COLO829 (cell line): Measurements from ENCODE around the gene PTPN5.
"Not testable (repeated sequence)": the region's sequence is repeated elsewhere in the genome, so short reads cannot be mapped to it uniquely, and the experiment has no call there.

ENCODE experiments used
- DNase-seq: peaks from one replicate; pipeline ENCODE4 v3.0.0; 2012; ENCODE audit warnings: low spot score

PTPN5 gene

GRCh38 chr11:18791207-18791968, at the start of gene PTPN5:
TSS of gene PTPN5 (minus strand) at chr11:18791798. CDS start at chr11:18771958, 19,840 bp downstream.
- no peak for DNase-seq

GRCh38 chr11:18836417-18836816, 44.8 kb upstream of the PTPN5 start:
- DNase-seq = no peak

- DNase-seq = no peak
Observed at GRCh38 chr11:18834754-18835466, 43.3 kb upstream of the PTPN5 start.

GRCh38 chr11:18820160-18820559, 28.6 kb upstream of the PTPN5 start:
- not testable (repeated sequence) for DNase-seq

DNA sequence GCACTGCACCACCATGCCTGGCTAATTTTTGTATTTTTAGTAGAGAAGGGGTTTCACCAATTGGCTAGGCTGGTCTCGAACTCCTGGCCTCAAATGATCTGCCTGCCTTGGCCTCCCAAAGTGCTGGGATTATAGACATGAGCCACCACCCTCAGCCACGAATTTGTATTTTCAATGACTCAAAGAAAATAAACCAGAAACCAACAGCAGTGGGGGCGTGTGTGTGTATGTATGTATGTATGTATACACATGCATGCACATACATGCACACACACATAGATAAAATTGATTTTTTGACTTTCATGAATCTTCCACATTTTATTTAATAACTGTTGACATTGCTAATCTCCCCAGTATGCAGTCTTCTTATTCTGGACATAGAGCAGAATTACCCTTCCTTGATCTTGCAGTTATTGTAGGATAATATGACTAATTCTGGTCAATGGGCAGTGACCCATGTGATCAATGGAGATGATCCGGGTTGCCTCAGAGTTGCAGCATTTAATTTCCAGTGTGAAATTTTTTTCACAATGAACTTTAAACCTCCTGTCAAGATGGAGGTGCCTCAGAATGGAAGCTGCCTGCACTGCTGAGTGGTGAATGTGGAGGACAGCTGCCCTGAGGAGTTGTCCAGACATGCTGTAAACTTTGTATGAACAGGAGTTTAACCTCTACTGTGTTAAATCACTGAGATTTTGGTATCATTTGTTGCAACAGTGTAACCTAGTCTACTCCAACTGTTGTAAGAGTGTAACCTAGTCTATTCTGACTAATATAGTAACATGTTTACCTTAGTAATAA, 12.8 kb upstream of the PTPN5 start:
- DNase-seq = no peak

GRCh38 chr11:18802381-18803257, 11.0 kb upstream of the PTPN5 start:
- peak; percentile 58 for DNase-seq

DNA sequence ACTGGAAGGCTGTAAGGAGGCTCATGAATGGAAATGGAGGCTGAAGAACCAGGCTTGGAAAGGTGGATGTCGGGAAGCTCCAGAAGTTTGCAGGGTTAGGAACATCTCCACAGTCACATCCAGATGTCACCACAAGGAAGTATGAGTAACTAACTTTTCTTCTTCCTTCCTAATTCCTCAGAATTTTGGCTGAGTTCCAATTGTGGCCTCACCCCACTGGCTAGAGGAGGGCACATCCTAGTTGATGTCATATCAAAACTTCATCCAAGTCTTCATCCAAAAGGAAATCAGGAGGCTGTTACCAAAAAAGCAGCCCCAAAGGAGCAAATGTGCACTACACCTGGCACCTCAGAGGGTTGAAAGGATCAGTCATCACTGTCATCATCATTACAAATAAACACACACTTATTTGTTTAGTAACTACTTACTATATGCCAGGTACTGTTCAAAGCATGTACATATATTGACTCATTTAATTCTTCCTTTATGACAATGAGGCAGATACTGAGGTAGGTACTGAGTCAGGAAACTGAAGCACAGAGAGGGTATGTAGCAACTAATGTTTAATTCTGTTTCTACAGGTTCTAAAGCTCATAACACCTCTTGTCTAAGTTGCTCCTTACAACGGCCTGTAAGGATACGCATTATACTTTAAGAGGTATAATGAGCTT, 7.3 kb upstream of the PTPN5 start:
- DNase-seq = no peak

DNA sequence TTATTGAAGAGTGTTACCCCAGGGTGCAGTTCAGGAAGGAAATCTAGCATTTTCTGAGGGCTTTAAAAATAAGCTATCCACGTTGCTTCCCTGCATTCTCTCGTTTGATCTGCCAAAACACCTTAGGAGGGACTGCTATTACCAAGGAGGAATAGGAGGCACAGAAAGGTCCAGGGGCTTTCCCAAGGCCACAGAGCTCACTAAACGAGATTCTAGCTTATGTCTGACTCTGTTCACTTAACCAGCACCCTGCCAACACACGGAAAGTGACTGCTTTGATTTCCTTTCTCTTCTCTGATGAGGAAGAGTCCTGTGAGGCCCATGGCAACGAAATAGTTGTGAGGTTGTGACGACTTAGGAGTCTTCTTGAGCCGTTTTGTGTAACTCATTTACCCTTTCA, 3.4 kb upstream of the PTPN5 start:
- DNase-seq = no peak

DNA sequence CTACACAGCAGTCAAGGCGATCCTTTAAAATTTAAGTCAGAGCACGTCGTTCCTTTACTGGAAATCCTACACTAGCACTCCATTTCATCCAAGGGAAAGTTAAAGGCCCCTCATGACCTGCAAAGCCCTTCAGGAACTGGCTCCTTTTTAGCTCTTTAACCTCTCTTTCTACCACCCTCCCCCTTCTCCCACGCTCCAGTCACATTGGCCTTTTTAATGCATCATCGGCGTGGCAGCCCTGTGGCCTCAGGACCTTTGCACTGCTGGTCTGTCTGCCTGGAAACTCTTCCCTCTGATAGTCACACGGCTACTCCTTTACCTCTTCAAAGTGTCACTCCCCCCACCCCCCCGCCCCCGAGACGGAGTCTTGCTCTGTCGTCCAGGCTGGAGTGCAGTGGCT, 1.2 kb upstream of the PTPN5 start:
- no peak for DNase-seq

DNA sequence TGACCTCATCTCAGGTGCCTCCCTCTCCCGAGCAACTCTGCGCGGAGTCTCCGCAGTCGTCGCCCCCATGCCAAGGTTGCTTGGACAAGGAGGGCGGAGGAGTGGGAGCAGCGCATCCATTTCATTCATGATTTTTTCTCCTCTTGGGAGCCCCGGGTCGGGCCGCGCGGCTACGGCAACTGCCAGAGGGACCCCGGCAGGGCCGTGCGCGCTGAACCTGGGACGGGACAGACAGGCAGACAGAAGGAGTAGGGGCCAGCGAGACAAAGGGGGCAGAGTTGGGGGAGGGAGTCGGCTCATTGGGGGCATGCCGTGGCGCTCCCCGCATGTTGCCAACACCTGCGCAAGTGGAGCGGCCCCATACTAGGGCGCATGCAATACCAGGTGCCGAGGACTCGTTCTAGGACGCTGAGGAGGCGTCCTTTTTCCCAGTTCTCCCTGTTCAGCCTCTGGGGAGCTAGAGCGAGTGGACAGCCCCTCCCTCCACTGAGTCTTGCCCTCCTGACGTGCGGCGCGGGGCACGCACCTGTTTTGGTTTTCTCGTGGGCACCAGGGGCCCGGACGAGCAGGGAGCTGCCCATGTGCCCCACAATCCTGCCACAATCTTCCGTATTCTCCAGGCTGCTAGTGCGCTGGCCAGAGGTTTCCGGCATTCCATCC, 501 bp upstream of the PTPN5 start:
- no peak for DNase-seq

- no peak for DNase-seq
Observed at GRCh38 chr11:18790883-18791206, 753 bp downstream of the PTPN5 start.

GRCh38 chr11:18789942-18790341, 1.7 kb downstream of the PTPN5 start:
- no peak for DNase-seq

GRCh38 chr11:18785411-18785810, 6.2 kb downstream of the PTPN5 start:
- no peak for DNase-seq

GRCh38 chr11:18780896-18781295, 10.7 kb downstream of the PTPN5 start:
- no peak for DNase-seq

DNA sequence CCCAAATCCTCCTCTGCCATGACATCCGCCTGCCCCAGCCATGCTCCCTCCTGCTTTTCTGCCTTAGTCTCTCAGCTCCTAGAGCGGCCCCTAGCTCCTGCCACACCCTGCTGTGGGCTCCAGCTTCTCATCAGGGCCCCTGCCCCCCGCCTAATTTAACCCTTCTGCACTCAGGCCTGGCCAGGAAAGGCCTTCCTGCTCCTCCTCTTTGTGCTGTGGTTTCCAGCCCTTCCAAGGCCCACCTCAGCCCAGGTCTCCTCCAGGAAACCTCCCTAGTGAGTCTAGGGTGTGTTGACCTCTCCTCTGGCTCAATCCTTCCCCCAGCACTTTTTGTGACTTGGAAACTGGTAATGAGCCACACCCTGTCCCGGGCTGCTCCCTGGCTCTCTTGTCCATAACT, 11.3 kb downstream of the PTPN5 start:
- no peak for DNase-seq

DNA sequence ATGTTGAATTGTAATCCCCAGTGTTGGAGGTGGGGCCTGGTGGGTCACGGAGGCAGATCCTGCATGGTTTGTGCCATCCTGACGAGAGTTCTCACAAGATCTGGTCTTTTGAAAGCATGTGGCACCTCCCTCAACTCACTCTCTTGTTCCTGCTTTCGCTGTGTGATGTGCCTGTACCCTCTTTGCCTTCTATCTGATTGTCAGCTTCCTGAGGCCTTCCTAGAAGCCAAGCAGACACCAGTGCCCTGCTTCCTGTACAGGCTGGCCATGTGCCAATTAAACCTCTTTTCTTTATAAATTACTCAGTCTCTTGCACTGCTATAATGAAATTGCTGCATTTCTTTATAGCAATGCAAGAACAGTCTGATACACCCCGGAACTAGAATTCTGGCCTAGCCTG, 13.1 kb downstream of the PTPN5 start:
- DNase-seq = no peak

DNA sequence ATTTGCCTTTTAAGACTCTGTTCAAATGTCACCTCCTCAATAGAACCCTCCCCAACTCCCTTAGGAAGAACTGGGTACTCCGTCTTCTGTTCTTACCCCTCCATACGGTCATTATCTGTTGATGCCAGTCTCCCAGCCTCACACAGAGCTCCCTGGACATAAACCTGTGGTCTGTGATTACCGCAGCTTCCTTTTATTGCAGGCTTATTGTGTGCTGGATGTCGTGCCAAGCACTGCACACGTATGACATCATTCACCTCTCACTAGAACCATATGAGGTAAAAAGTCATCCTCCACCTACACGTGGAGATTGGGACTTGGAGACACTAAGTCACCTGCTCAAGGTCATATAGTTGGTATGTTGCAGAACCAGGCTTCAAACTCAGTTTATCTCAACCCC, 15.3 kb downstream of the PTPN5 start:
- DNase-seq = no peak

DNA sequence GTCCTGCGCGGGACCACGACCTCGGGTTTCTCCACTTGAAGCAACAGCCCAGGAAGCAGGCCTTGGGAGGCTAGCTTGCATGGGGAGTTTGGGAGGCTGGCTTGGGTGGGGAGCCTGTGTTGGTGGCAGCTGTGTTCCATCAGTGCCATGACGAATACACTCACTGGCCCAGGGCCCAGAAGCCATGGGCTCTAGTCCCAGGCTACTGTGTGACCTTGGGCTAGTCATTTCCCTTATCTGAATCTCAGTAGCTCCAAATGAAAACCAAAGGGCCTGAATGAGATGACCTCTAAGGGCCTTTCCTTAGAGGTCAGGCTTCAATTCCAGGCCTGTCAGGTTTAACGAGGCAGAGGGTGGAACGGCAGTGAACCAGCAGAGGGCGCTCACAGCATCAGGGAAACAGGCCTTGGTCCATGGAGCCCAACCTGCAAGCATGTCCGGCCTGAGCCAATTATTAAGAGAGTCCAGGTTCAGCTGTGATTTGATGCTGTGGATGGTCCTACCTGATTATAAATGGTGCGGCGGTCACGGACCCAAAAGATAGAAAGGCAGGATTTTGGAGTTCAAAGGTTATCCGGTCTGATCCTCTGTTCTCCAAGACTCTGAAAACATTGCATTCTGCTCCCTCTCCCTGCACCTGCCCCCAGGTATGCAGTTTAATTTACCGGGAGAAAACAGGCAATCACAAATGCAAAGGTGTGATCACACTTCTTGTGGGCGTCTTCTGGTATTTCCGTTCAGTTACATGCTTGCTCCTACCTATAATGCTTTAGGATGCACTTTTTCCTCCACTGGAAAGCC, 15.9 kb downstream of the PTPN5 start:
- DNase-seq = peak; percentile 45

DNA sequence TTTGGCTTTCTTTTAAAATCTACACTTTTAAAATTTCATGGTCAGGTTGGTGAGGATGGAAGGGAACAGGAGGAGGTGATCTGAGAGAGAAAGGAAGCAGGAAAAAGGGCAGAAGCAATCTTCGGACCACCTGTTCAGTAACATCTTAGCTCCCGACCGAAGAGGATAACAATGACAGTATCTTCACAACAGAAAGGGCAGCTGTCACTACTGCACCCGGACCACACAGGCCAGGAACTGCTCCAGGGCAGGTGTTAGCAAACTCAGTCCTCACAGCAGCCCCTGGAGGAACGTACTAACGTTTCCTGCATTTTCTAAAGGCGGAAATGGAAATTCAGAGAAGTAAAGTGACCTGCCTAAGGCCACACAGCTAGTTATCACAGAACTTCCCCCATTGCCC, 16.8 kb downstream of the PTPN5 start:
- no peak for DNase-seq

DNA sequence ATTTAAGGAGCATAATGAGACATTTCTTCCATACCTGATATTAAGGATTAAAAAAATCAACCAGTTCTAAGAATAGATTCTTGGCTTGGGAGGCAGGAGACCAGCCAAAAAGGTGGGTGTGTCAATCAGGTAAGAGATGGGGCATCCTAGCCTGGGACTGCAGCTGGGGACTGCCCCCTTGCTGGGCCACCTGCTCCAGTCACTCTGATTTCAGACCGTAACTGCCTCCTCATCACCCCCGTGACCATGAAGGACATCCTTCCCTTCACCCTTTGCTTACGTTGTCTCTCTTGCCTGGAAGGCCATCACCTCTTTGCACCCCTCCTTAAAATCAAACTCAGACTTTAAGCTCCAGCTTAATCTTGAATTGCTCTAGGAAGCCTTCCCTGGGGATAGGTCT, 17.9 kb downstream of the PTPN5 start:
- no peak for DNase-seq
